HL-60 (cell line): Measurements from ENCODE around the gene SPRTN.

Experiments used
- SPI1 ChIP-seq: IDR thresholded peaks from 2 replicates; pipeline ENCODE4 v1.6.1; 2012; ENCODE audit warnings: low read depth, mild to moderate bottlenecking, borderline replicate concordance
- TF ChIP-seq, protein P1 (sequence below): IDR thresholded peaks from one replicate; pipeline ENCODE4 v1.5.1; 2011; ENCODE audit warnings: low read length, control low read depth, inconsistent platforms; ENCODE audit not compliant: insufficient read depth
- TF ChIP-seq, protein P2 (sequence below): IDR thresholded peaks from 2 replicates; pipeline ENCODE4 v1.6.1; 2012; ENCODE audit warnings: low read depth; ENCODE audit not compliant: insufficient replicate concordance

DNA sequence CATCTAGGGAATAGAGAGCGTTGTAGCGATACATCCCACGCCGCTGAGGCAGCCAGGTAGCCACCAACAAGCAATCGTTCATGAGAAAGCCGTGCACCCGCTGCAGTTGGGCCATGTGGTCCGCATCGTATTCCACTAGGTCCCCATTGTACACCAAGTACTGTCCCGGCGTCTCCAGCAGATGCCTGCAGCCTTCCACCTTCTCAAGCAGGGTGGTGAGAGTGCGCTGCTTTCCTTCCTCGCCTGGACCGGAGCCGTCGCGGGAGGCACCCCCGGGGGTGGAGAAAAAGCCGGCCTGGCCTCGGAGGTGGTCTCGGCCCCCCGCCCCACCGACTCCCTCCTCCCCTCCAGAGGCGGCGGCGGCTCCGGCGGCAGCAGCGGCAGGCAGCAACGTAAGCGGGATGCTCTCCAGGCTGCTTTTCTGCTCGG is 1.0 kb upstream of the SPRTN start:
- TF ChIP-seq, protein P1, sequence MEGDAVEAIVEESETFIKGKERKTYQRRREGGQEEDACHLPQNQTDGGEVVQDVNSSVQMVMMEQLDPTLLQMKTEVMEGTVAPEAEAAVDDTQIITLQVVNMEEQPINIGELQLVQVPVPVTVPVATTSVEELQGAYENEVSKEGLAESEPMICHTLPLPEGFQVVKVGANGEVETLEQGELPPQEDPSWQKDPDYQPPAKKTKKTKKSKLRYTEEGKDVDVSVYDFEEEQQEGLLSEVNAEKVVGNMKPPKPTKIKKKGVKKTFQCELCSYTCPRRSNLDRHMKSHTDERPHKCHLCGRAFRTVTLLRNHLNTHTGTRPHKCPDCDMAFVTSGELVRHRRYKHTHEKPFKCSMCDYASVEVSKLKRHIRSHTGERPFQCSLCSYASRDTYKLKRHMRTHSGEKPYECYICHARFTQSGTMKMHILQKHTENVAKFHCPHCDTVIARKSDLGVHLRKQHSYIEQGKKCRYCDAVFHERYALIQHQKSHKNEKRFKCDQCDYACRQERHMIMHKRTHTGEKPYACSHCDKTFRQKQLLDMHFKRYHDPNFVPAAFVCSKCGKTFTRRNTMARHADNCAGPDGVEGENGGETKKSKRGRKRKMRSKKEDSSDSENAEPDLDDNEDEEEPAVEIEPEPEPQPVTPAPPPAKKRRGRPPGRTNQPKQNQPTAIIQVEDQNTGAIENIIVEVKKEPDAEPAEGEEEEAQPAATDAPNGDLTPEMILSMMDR, result no peak
- no peak for TF ChIP-seq SPI1
- TF ChIP-seq, protein P2, sequence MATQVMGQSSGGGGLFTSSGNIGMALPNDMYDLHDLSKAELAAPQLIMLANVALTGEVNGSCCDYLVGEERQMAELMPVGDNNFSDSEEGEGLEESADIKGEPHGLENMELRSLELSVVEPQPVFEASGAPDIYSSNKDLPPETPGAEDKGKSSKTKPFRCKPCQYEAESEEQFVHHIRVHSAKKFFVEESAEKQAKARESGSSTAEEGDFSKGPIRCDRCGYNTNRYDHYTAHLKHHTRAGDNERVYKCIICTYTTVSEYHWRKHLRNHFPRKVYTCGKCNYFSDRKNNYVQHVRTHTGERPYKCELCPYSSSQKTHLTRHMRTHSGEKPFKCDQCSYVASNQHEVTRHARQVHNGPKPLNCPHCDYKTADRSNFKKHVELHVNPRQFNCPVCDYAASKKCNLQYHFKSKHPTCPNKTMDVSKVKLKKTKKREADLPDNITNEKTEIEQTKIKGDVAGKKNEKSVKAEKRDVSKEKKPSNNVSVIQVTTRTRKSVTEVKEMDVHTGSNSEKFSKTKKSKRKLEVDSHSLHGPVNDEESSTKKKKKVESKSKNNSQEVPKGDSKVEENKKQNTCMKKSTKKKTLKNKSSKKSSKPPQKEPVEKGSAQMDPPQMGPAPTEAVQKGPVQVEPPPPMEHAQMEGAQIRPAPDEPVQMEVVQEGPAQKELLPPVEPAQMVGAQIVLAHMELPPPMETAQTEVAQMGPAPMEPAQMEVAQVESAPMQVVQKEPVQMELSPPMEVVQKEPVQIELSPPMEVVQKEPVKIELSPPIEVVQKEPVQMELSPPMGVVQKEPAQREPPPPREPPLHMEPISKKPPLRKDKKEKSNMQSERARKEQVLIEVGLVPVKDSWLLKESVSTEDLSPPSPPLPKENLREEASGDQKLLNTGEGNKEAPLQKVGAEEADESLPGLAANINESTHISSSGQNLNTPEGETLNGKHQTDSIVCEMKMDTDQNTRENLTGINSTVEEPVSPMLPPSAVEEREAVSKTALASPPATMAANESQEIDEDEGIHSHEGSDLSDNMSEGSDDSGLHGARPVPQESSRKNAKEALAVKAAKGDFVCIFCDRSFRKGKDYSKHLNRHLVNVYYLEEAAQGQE, result no peak
